Heart left ventricle (tissue), 13 donors: ENCODE measurements around the gene M6PR.

Experiments used
- CTCF ChIP-seq, 12 donors: fragments of 200-600 bp; sonication (generic) in 4 of 12; IDR thresholded peaks; one replicate each; pipeline versions ENCODE4 v1.5.0 to v1.8.0; 2018 to 2022; ENCODE audit warnings: antibody characterized with exemption in 12 of 12, mild to moderate bottlenecking in 5 of 12
- POLR2A ChIP-seq, 2 donors: fragments of 450-650 bp; IDR thresholded peaks; one replicate each; pipeline ENCODE4 v1.6.1; 2017; ENCODE audit warnings: antibody characterized with exemption in 2 of 2, mild to moderate bottlenecking in 2 of 2, moderate library complexity in 2 of 2
- donor health status: ischemic (EF 13 %, LVEDD 7.1; RV severe dilation, severe dysfunction).
- donor health status: DM: no; HTN: yes; CAD: no.
- donor health status: DM: no; HTN: no; CAD: no.
- donor health status: ischemic (EF 25% LVEDD 6.9; RV normal size, moderate dysfunction).
- donor health status: ischemic (EF 25% LVEDD 5.7; RV mildly dilated, moderate dysfunction).
- donor health status: ischemic (EF 35%, LVEDD 5.7; RV mildly dilated, moderate dysfunction).
- donor health status: nonischemic (EF 11% LVEDD 7.7; RV severe dilation, severe dysfunction).
- donor health status: DM: yes; HTN: yes; CAD: no.
- donor health status: PGD.
- donor health status: ischemic (EF 29% LVEDD 5.4; RV normal size, mild dysfunction).
- donor health status: nonischemic (EF 23%, LVEDD 6.1; RV moderate dilation, normal function).

- no peak for TF ChIP-seq CTCF (IDR thresholded peaks at IDR 0.05)
- no peak for TF ChIP-seq POLR2A (IDR thresholded peaks at IDR 0.05)
These were observed 44.8 kb downstream of the M6PR start for GRCh38 chr12:8904665-8905064.
